Hepatic stellate cell (primary cell): Measurements from ENCODE around the gene MASP1.
A peak's percentile ranks its signal among the peaks of the same experiment; 100 is the strongest.

Source experiments
- DNase-seq: peaks from one replicate; pipeline ENCODE4 v3.0.0; 2011; ENCODE audit warnings: low spot score

MASP1 gene

GRCh38 chr3:187291512-187292132, at the start of gene MASP1:
Gene MASP1, minus strand, starts transcription at chr3:187291737. Its CDS starts 105 bp downstream, at chr3:187291632.
- peak; percentile 24 for DNase-seq

- DNase-seq, result no peak
Observed at GRCh38 chr3:187340578-187340977, 49.0 kb upstream of the MASP1 start.

- DNase-seq, result no peak
Observed at GRCh38 chr3:187336322-187336721, 44.8 kb upstream of the MASP1 start.

- no peak for DNase-seq
Observed at GRCh38 chr3:187334904-187335303, 43.4 kb upstream of the MASP1 start.

GRCh38 chr3:187328691-187329090, 37.2 kb upstream of the MASP1 start:
- DNase-seq, result no peak

- no peak for DNase-seq
Observed at GRCh38 chr3:187327845-187328244, 36.3 kb upstream of the MASP1 start.

GRCh38 chr3:187325632-187326031, 34.1 kb upstream of the MASP1 start:
- no peak for DNase-seq

- no peak for DNase-seq
Observed at GRCh38 chr3:187323091-187323490, 31.6 kb upstream of the MASP1 start.

GRCh38 chr3:187322291-187322690, 30.8 kb upstream of the MASP1 start:
- no peak for DNase-seq

GRCh38 chr3:187321766-187322165, 30.2 kb upstream of the MASP1 start:
- DNase-seq, result no peak

- peak; percentile 64 for DNase-seq
Observed at GRCh38 chr3:187319699-187320302, 28.3 kb upstream of the MASP1 start.

GRCh38 chr3:187318819-187319616, 27.5 kb upstream of the MASP1 start:
- peak; percentile 42 for DNase-seq

- DNase-seq, result no peak
Observed at GRCh38 chr3:187315872-187316271, 24.3 kb upstream of the MASP1 start.

GRCh38 chr3:187314176-187314575, 22.6 kb upstream of the MASP1 start:
- DNase-seq, result no peak

- DNase-seq, result no peak
Observed at GRCh38 chr3:187310954-187311470, 19.5 kb upstream of the MASP1 start.

GRCh38 chr3:187310226-187310625, 18.7 kb upstream of the MASP1 start:
- no peak for DNase-seq

- no peak for DNase-seq
Observed at GRCh38 chr3:187305881-187306280, 14.3 kb upstream of the MASP1 start.

- DNase-seq, result no peak
Observed at GRCh38 chr3:187299611-187300010, 8.1 kb upstream of the MASP1 start.

GRCh38 chr3:187296911-187297310, 5.4 kb upstream of the MASP1 start:
- no peak for DNase-seq

GRCh38 chr3:187296058-187296457, 4.5 kb upstream of the MASP1 start:
- no peak for DNase-seq

- DNase-seq, result no peak
Observed at GRCh38 chr3:187295316-187296034, 3.9 kb upstream of the MASP1 start.
